Measurements from ENCODE around the gene HDAC3. TPM values are rescaled to one million over a fixed set of nuclear protein-coding genes. Genes with fewer than 3 reads are reported as not detected.

Gene HDAC3
- polyA plus RNA-seq, 3 donors = 80.5 to 103 (median 82.3) TPM

- peak overlapping the region in 2 of 7 donors; percentile 11 to 19 for H3K27ac Mint-ChIP-seq
- H2AFZ ChIP-seq (ENCODE audit: insufficient read depth, low read depth, low read length, poor library complexity, severe bottlenecking) = no peak overlapping the region
- H3K4me3 Mint-ChIP-seq = no peak overlapping the region
- peaks cover 19 to 28% of the 10 kb centered on the region in 2 donors for H3K4me1 ChIP-seq (ENCODE audit: control insufficient read depth in 1 of 2, insufficient read depth in 2 of 2, low read length in 2 of 2)
- TF ChIP-seq CTCF (IDR thresholded peaks at IDR 0.05) = no peak
- peaks cover 13% of the 10 kb centered on the region for H3K79me2 ChIP-seq (ENCODE audit: insufficient read depth, low read length)
- H3K27me3 ChIP-seq (ENCODE audit: control insufficient read depth in 2 of 2, insufficient read depth in 2 of 2, low read length in 2 of 2) = no peaks in the 10 kb centered on the region
- intact Hi-C loops (cut with micrococcal nuclease) = no loop called here
- 100% methylated on average over 1 of the region's 4 CpGs for WGBS (ENCODE audit: insufficient coverage)
- peaks cover 71 to 91% of the 10 kb centered on the region in 2 donors for H3K36me3 Mint-ChIP-seq
- no peak overlapping the region for H3K27ac ChIP-seq (ENCODE audit: low read depth in 1 of 2, low read length in 2 of 2)
- no peak overlapping the region for H3K4me3 ChIP-seq (replicated peaks in 1 of 3; ENCODE audit: low read depth in 2 of 3, low read length in 3 of 3)
- peaks cover 23% of the 10 kb centered on the region for H3K4me1 Mint-ChIP-seq
- no peaks in the 10 kb centered on the region for H3K9me3 Mint-ChIP-seq
- no peak for DNase-seq
- H3K9ac ChIP-seq (ENCODE audit: insufficient read depth, low read length, poor library complexity, severe bottlenecking) = no peak overlapping the region
- H3K4me2 ChIP-seq (replicated peaks; ENCODE audit: extremely low read depth, low read length, poor library complexity, severe bottlenecking) = no peak overlapping the region
- H3K36me3 ChIP-seq (replicated peaks in 1 of 2; ENCODE audit: control insufficient read depth in 1 of 2, insufficient read depth in 2 of 2, low read length in 2 of 2) = peaks cover 83 to 96% of the 10 kb centered on the region in 2 donors
- H3K27me3 Mint-ChIP-seq (ENCODE audit: low read depth in 3 of 3) = no peaks in the 10 kb centered on the region
- no peaks in the 10 kb centered on the region for H3K9me3 ChIP-seq (replicated peaks in 1 of 2; ENCODE audit: control insufficient read depth in 1 of 2, insufficient read depth in 1 of 2, low read length in 2 of 2)
- peaks cover 75% of the 10 kb centered on the region for H4K20me1 ChIP-seq (ENCODE audit: insufficient read depth, low read length)
Measured at GRCh38 chr5:141573489-141574121, 63.0 kb downstream of the HDAC3 start.

Small RNAs within 50 kb of the gene (small RNA-seq; reads per million reads assigned to genes)
- not detected for gene RPS27AP10 (ENCODE audit: insufficient read length, low read depth)

Other genes starting within 250 kb of the HDAC3 start
- gene PCDHGB4, start 249.2 kb downstream of the HDAC3 start, polyA plus RNA-seq = not detected
- not detected for gene PCDHGA8, start 244.2 kb downstream of the HDAC3 start, polyA plus RNA-seq
- under 1 TPM in 2 of 3 donors, not detected in 1; 0.01 to 0.08 TPM for gene PCDHGB5, start 238.9 kb downstream of the HDAC3 start, polyA plus RNA-seq
- not detected for gene PCDHGA9, start 234.1 kb downstream of the HDAC3 start, polyA plus RNA-seq
- under 1 TPM in 2 of 3 donors, not detected in 1; 0.01 to 0.06 TPM for gene PCDHGB6, start 228.8 kb downstream of the HDAC3 start, polyA plus RNA-seq
- not detected for gene PCDHGA10, start 223.9 kb downstream of the HDAC3 start, polyA plus RNA-seq
- under 1 TPM in 1 of 3 donors, not detected in 2; 0.04 TPM for gene PCDHGB7, start 219.2 kb downstream of the HDAC3 start, polyA plus RNA-seq
- not detected for gene PCDHGA11, start 215.8 kb downstream of the HDAC3 start, polyA plus RNA-seq
- under 1 TPM in 1 of 3 donors, not detected in 2; 0.01 TPM for gene PCDHGA12, start 206.3 kb downstream of the HDAC3 start, polyA plus RNA-seq
- gene PCDHGC3, start 160.9 kb downstream of the HDAC3 start, polyA plus RNA-seq = under 1 TPM in 1 of 3 donors, not detected in 2; 0.33 TPM
- gene PCDHGC4, start 151.8 kb downstream of the HDAC3 start, polyA plus RNA-seq = not detected
- gene PCDHGC5, start 147.8 kb downstream of the HDAC3 start, polyA plus RNA-seq = not detected
- gene DIAPH1, start 17.8 kb downstream of the HDAC3 start, polyA plus RNA-seq = 100 to 1,000 TPM in 1 of 3 donors, 10 to 100 TPM in 2; 60.2 to 140 (median 98.6) TPM
- 10 to 100 TPM in 1 of 3 donors, 1 to 10 TPM in 2; 1.0 to 17.3 (median 1.3) TPM for gene RELL2, start 148 bp upstream of the HDAC3 start, polyA plus RNA-seq
- 10 to 100 TPM in 1 of 3 donors, 1 to 10 TPM in 2; 3.0 to 73.3 (median 3.4) TPM for gene FCHSD1, start 14.6 kb upstream of the HDAC3 start, polyA plus RNA-seq
- gene ARAP3, start 45.4 kb upstream of the HDAC3 start, polyA plus RNA-seq = 10 to 100 TPM in 1 of 3 donors, 1 to 10 TPM in 2; 1.2 to 18.2 (median 2.2) TPM
- not detected for gene PCDH1, start 241.6 kb upstream of the HDAC3 start, polyA plus RNA-seq

Data from CD14-positive monocyte (primary cell).